ENCODE results near the gene PPM1H. TPM values are rescaled to one million over a fixed set of nuclear protein-coding genes. Genes with fewer than 3 reads are reported as not detected.

Gene PPM1H
- total and polyA plus RNA-seq, 2 of the 8 experiments (the other 6 are each of a cell fraction or from before 2014, with no cell fraction given) = 16.4 to 36.1 TPM

DNA sequence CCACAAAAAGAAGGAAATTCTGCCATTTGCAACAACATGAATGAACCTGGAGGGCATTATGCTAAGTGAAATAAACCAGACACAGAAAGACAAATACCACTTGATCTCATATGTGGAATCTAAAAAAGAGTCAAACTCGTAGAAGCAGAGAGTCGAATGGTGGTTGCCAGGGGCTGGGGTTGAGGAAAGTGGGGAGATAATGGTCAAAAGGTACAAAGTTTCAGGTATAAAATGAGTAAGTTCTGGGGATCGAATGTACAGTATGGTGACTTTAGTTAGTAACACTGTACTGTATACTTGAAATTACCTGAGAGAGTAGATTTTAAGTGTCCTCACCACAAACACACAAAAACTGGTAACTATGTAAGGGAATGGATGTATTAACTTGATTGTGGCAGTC, 129.4 kb downstream of the PPM1H start:
- H2BK5ac ChIP-seq (ENCODE audit: low read depth, low read length) = no peak overlapping the region
- H3K79me2 ChIP-seq (ENCODE audit: control insufficient read depth in 1 of 2, insufficient read depth in 2 of 2, low read length in 2 of 2) = no peaks in the 10 kb centered on the region
- H3K9ac ChIP-seq (replicated peaks in 1 of 4; ENCODE audit: extremely low read depth in 1 of 4, low read depth in 3 of 4, low read length in 3 of 4) = no peak overlapping the region
- 93% methylated on average over 3 of the region's 3 CpGs; no CpG with 5 or more reads in 1 of the 2 experiments for WGBS, 2 experiments (ENCODE audit: extremely low coverage in 1 of 2, insufficient coverage in 1 of 2, insufficient read length in 1 of 2, insufficient replicate concordance in 2 of 2, low coverage in 1 of 2, low lambda C conversion rate in 2 of 2, missing lambda C conversion rate in 1 of 2)
- no peak for TF ChIP-seq SAP30 (IDR thresholded peaks at IDR 0.05; ENCODE audit: insufficient read depth, insufficient replicate concordance, low read length)
- POLR2A ChIA-PET (ENCODE audit: partially characterized antibody) = interaction anchor here (0.6 kb wide), 1 partner anchor 202 kb away, joined by 3 read pairs; no protein-coding TSS in a partner anchor
- H3K4me1 ChIP-seq (replicated peaks in 1 of 4; ENCODE audit: control insufficient read depth in 3 of 4, insufficient read depth in 4 of 4, low read length in 3 of 4) = no peaks in the 10 kb centered on the region; a peak in 1 of 7 replicates
- H3K4me3 ChIP-seq (ENCODE audit: extremely low read depth in 1 of 4, insufficient read depth in 2 of 4, low read depth in 3 of 4, low read length in 4 of 4) = no peak overlapping the region
- no peaks in the 10 kb centered on the region for H3K36me3 ChIP-seq (ENCODE audit: control insufficient read depth in 2 of 4, insufficient read depth in 4 of 4, low read length in 3 of 4)
- H3K23me2 ChIP-seq (ENCODE audit: low read depth, low read length) = no peaks in the 10 kb centered on the region; the same call in 1 of the 2 replicates
- H3K79me1 ChIP-seq (ENCODE audit: low read depth, low read length) = no peaks in the 10 kb centered on the region
- FAIRE-seq (no peak), DNase-seq (ENCODE audit: low read depth in 1 of 2, low spot score in 2 of 2) (no peak)
- no peak overlapping the region for H4K5ac ChIP-seq (ENCODE audit: insufficient read length, low read depth, low read length)
- no peaks in the 10 kb centered on the region for H3K9me3 ChIP-seq (ENCODE audit: insufficient read depth in 2 of 2, low read depth in 1 of 2, low read length in 1 of 2)
- no peaks in the 10 kb centered on the region for H3K27me3 ChIP-seq (replicated peaks in 1 of 4; ENCODE audit: control insufficient read depth in 3 of 4, extremely low read depth in 1 of 4, insufficient read depth in 3 of 4, low read length in 3 of 4)
- H3K27ac ChIP-seq (ENCODE audit: low read depth, low read length) = no peak overlapping the region
- H2AK5ac ChIP-seq (ENCODE audit: low read depth, low read length) = no peak overlapping the region
- H3K4ac ChIP-seq (replicated peaks; ENCODE audit: insufficient read length, low read depth, low read length) = no peak overlapping the region
- CTCF ChIA-PET (ENCODE audit: partially characterized antibody) = no interaction called here
- no peak overlapping the region for H3K18ac ChIP-seq (ENCODE audit: extremely low read depth, low read length)
- H3K14ac ChIP-seq (ENCODE audit: insufficient read length) = no peak overlapping the region
- no peak overlapping the region for H3K4me2 ChIP-seq (ENCODE audit: insufficient read depth in 1 of 2, low read depth in 2 of 2, low read length in 2 of 2)
- no peak overlapping the region for H4K8ac ChIP-seq (ENCODE audit: extremely low read depth, insufficient read depth, low read length)
- H2BK15ac ChIP-seq (ENCODE audit: low read length) = no peak overlapping the region
- no peak overlapping the region for H4K91ac ChIP-seq (replicated peaks; ENCODE audit: insufficient read length, low read length)
- H2AFZ ChIP-seq (ENCODE audit: low read length) = no peak overlapping the region
- no peak overlapping the region for H3K23ac ChIP-seq (ENCODE audit: insufficient read length)
- no peak overlapping the region for H2BK12ac ChIP-seq (ENCODE audit: low read depth, low read length)
- H2BK120ac ChIP-seq (replicated peaks; ENCODE audit: low read depth, low read length) = no peak overlapping the region
- H4K20me1 ChIP-seq (replicated peaks in 1 of 2; ENCODE audit: control insufficient read depth in 1 of 2, insufficient read depth in 2 of 2, low read length in 2 of 2) = peaks cover 2% of the 10 kb centered on the region in 2 experiments
- H2BK20ac ChIP-seq (ENCODE audit: low read length) = no peak overlapping the region
- no peak overlapping the region for H3K56ac ChIP-seq (replicated peaks; ENCODE audit: insufficient read length, low read depth, low read length)
